Neuronal stem cell (in vitro differentiated cells): ENCODE data around the gene TWSG1.

Experiments
- DNase-seq: peaks from one replicate; pipeline ENCODE4 v3.0.0-alpha.2; 2013; ENCODE audit warnings: low spot score
- H2AFZ ChIP-seq: one replicate; pipeline ENCODE4 v1.6.1; 2013; ENCODE audit warnings: mild to moderate bottlenecking, low read length, inconsistent platforms
- H2AK5ac ChIP-seq: 2 replicates; pipeline ENCODE4 v1.6.1; 2013; ENCODE audit warnings: low read depth, mild to moderate bottlenecking, inconsistent platforms, low read length, moderate library complexity, mixed read lengths
- H2BK120ac ChIP-seq: 2 replicates; pipeline ENCODE4 v1.6.1; 2013; ENCODE audit warnings: low read depth, mild to moderate bottlenecking, inconsistent platforms, low read length, moderate library complexity, mixed read lengths
- H2BK12ac ChIP-seq: one replicate; pipeline ENCODE4 v1.6.1; 2013; ENCODE audit warnings: low read length, inconsistent platforms
- H2BK15ac ChIP-seq: 2 replicates; pipeline ENCODE4 v1.6.1; 2013; ENCODE audit warnings: mild to moderate bottlenecking, low read length, inconsistent platforms, mixed read lengths
- H2BK5ac ChIP-seq: one replicate; pipeline ENCODE4 v1.6.1; 2013; ENCODE audit warnings: inconsistent platforms, mild to moderate bottlenecking, low read length, moderate library complexity
- H3K14ac ChIP-seq: one replicate; pipeline ENCODE4 v1.6.1; 2013; ENCODE audit warnings: low read length, inconsistent platforms
- H3K18ac ChIP-seq: 2 replicates; pipeline ENCODE4 v1.6.1; 2013; ENCODE audit warnings: low read length, inconsistent platforms
- H3K23ac ChIP-seq: 2 replicates; pipeline ENCODE4 v1.6.1; 2013; ENCODE audit warnings: low read depth, mild to moderate bottlenecking, mixed read lengths, low read length, inconsistent platforms; ENCODE audit not compliant: poor library complexity
- H3K27ac ChIP-seq: replicated peaks from 3 replicates; pipeline ENCODE4 v1.5.1; 2013; ENCODE audit warnings: low read length, inconsistent platforms
- H3K27me3 ChIP-seq, 3 experiments: 2 replicates each; pipeline ENCODE4 v1.6.1; 2013; ENCODE audit warnings: low read length in 3 of 3, mild to moderate bottlenecking in 2 of 3, inconsistent platforms in 1 of 3, low read depth in 1 of 3, mixed read lengths in 1 of 3, moderate library complexity in 1 of 3; ENCODE audit not compliant: control insufficient read depth in 3 of 3, insufficient read depth in 3 of 3
- H3K36me3 ChIP-seq, 2 donors: replicated peaks in 1 of 2; 2 replicates each; pipeline ENCODE4 v1.6.1; 2013; ENCODE audit warnings: low read length in 2 of 2; ENCODE audit not compliant: control insufficient read depth in 2 of 2, insufficient read depth in 2 of 2
- H3K4ac ChIP-seq: 2 replicates; pipeline ENCODE4 v1.6.1; 2013; ENCODE audit warnings: inconsistent platforms, mild to moderate bottlenecking, low read length, moderate library complexity
- H3K4me1 ChIP-seq, 2 donors: 1 replicate in 1 of 2; 2 replicates in 1 of 2; pipeline ENCODE4 v1.6.1; 2013; ENCODE audit warnings: low read length in 2 of 2, low read depth in 1 of 2; ENCODE audit not compliant: control insufficient read depth in 2 of 2, insufficient read depth in 1 of 2
- H3K4me2 ChIP-seq: one replicate; pipeline ENCODE4 v1.6.1; 2013; ENCODE audit warnings: mild to moderate bottlenecking, low read length, inconsistent platforms; ENCODE audit not compliant: insufficient read depth, poor library complexity, severe bottlenecking
- H3K4me3 ChIP-seq, 2 donors: 2 replicates each; pipeline ENCODE4 v1.5.1; 2013; ENCODE audit warnings: low read length in 2 of 2, mild to moderate bottlenecking in 2 of 2, inconsistent platforms in 1 of 2, moderate library complexity in 1 of 2
- H3K79me1 ChIP-seq: one replicate; pipeline ENCODE4 v1.6.1; 2013; ENCODE audit warnings: low read depth, mild to moderate bottlenecking, inconsistent platforms, low read length, moderate library complexity
- H3K9ac ChIP-seq: one replicate; pipeline ENCODE4 v1.6.1; 2013; ENCODE audit warnings: mild to moderate bottlenecking, low read depth, low read length, inconsistent platforms; ENCODE audit not compliant: poor library complexity
- H3K9me3 ChIP-seq, 2 donors: replicated peaks in 1 of 2; 2 replicates each; pipeline versions ENCODE3 to v1.6.1; 2013; ENCODE audit warnings: low read length in 2 of 2, mild to moderate bottlenecking in 2 of 2, inconsistent platforms in 1 of 2, low read depth in 1 of 2, mixed read lengths in 1 of 2, moderate library complexity in 1 of 2; ENCODE audit not compliant: control insufficient read depth in 2 of 2, insufficient read depth in 1 of 2
- H4K8ac ChIP-seq: one replicate; pipeline ENCODE4 v1.6.1; 2013; ENCODE audit warnings: low read depth, mild to moderate bottlenecking, inconsistent platforms, low read length, moderate library complexity
- H4K91ac ChIP-seq: one replicate; pipeline ENCODE4 v1.6.1; 2013; ENCODE audit warnings: low read length, low read depth, mild to moderate bottlenecking, inconsistent platforms; ENCODE audit not compliant: poor library complexity
- WGBS, 2 donors: extraction: QIAGEN DNeasy Blood & Tissue Kit; methylation state at CpG; one replicate each; pipeline ENCODE4 v1.1.7; 2013; ENCODE audit warnings: missing lambda C conversion rate in 2 of 2, mixed read lengths in 1 of 2; ENCODE audit not compliant: insufficient read length in 2 of 2, insufficient replicate concordance in 1 of 2; ENCODE audit errors: extremely low coverage in 2 of 2; 5-methylcytosine and 5-hydroxymethylcytosine counted together

TWSG1 gene

DNA sequence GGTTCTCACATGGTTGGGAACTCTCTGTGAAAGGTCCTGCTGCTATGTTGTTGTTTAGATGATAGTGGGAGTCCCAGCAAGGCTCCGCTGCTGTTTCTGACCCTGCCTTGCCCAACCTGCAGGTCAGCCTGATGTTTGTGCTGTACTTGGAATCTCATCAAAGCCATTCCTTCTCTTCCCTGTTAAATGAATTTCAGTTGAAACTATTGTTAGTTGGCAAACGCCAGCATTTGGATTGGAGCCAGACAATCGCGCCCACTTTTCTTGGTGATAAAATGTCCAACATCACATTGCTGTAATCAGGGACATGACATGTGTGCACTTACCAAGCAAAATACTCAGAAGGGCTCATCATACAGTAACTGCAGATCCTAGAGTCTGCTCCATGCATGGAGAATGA, 12.8 kb upstream of the TWSG1 start:
- Histone ChIP-seq H2BK120ac (no peak overlapping the region), H2BK12ac (no peak overlapping the region), H2BK15ac (no peak overlapping the region), H3K4me2 (no peak overlapping the region), H2BK5ac (no peak overlapping the region), H2AFZ (no peak overlapping the region), H3K27ac (no peak overlapping the region), H4K91ac (no peak overlapping the region), H2AK5ac (no peak overlapping the region), H3K36me3 (no peaks in the 10 kb centered on the region), H3K27me3 (no peaks in the 10 kb centered on the region), H3K9me3 (no peaks in the 10 kb centered on the region), H3K4me1 (no peaks in the 10 kb centered on the region), H3K9ac (no peak overlapping the region), H3K23ac (no peak overlapping the region), H3K14ac (no peak overlapping the region), H3K4ac (no peak overlapping the region), H3K79me1 (no peaks in the 10 kb centered on the region), H3K4me3 (no peak overlapping the region), H3K18ac (no peak overlapping the region), H4K8ac (no peak overlapping the region)
- DNase-seq: no peak
- no CpG with 5 or more reads among the region's 4 CpGs for WGBS, 2 donors

GRCh38 chr18:9322744-9323143, 11.8 kb upstream of the TWSG1 start:
- Histone ChIP-seq H2AK5ac (no peak overlapping the region), H3K9ac (no peak overlapping the region), H3K4me3 (no peak overlapping the region), H4K91ac (no peak overlapping the region), H3K23ac (no peak overlapping the region), H3K4me2 (no peak overlapping the region), H3K4me1 (no peaks in the 10 kb centered on the region), H2AFZ (no peak overlapping the region), H3K4ac (no peak overlapping the region), H3K18ac (no peak overlapping the region), H2BK5ac (no peak overlapping the region), H2BK120ac (no peak overlapping the region), H4K8ac (no peak overlapping the region), H2BK15ac (no peak overlapping the region), H3K27me3 (no peaks in the 10 kb centered on the region), H3K14ac (no peak overlapping the region), H3K79me1 (no peaks in the 10 kb centered on the region), H2BK12ac (no peak overlapping the region), H3K36me3 (no peaks in the 10 kb centered on the region), H3K27ac (no peak overlapping the region), H3K9me3 (peaks cover 0 to under 1% of the 10 kb centered on the region in 2 donors)
- no CpG with 5 or more reads among the region's 2 CpGs for WGBS, 2 donors
- DNase-seq: no peak

DNA sequence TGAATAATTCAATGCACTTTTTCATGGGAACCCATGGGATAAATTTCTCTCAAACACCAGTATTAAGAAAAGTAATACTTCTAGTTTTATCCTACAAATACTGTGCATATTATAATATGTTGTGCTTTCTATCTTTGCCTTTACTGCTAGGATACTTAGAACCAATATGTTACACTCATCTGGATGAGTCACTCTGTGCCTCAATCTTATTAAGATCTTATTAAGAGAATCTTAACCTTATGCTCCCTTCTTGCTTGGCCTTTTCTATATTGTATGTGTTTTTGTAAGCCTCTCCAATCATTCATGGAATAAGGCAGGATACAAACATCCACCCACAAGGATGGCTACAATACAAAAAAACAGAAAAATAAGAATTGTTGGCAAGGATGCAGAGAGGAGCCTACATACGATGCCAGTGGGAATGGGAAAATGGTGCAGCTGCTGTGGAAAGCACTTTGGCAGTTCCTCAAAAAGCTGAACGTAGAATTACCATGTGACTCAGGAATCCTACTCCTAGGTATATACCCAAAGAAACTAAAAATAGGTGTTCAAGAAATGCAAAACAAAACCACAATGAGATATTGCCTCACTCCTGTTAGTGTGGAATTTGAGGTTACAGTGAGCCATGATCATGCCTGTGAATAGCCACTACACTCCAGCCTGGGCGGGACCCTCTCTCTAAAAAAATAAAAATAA, 10.7 kb upstream of the TWSG1 start:
- no peak overlapping the region for H2BK120ac ChIP-seq
- H3K36me3 ChIP-seq: no peaks in the 10 kb centered on the region
- no peak overlapping the region for H4K8ac ChIP-seq
- H2AFZ ChIP-seq: no peak overlapping the region
- no peak overlapping the region for H2BK12ac ChIP-seq
- no peak overlapping the region for H3K4ac ChIP-seq
- no peak overlapping the region for H2BK5ac ChIP-seq
- no peak overlapping the region for H4K91ac ChIP-seq
- no peak for DNase-seq
- no peak overlapping the region for H3K27ac ChIP-seq
- no peaks in the 10 kb centered on the region for H3K27me3 ChIP-seq
- no CpG with 5 or more reads among the region's 3 CpGs for WGBS, 2 donors
- H3K18ac ChIP-seq: no peak overlapping the region
- H3K4me1 ChIP-seq: no peaks in the 10 kb centered on the region
- H3K9ac ChIP-seq: no peak overlapping the region
- H2AK5ac ChIP-seq: no peak overlapping the region
- no peak overlapping the region for H3K14ac ChIP-seq
- no peak overlapping the region for H3K4me3 ChIP-seq
- no peak overlapping the region for H2BK15ac ChIP-seq
- no peaks in the 10 kb centered on the region for H3K79me1 ChIP-seq
- H3K4me2 ChIP-seq: no peak overlapping the region
- no peak overlapping the region for H3K23ac ChIP-seq
- H3K9me3 ChIP-seq: peaks cover 0 to 10% of the 10 kb centered on the region in 2 donors

- DNase-seq: no peak
- Histone ChIP-seq H3K9me3 (peaks cover 0 to 10% of the 10 kb centered on the region in 2 donors), H4K8ac (no peak overlapping the region), H3K23ac (no peak overlapping the region), H3K9ac (no peak overlapping the region), H3K4me2 (no peak overlapping the region), H2BK5ac (no peak overlapping the region), H2AK5ac (no peak overlapping the region), H3K36me3 (no peaks in the 10 kb centered on the region), H3K79me1 (no peaks in the 10 kb centered on the region), H3K4ac (no peak overlapping the region), H4K91ac (no peak overlapping the region), H3K18ac (no peak overlapping the region), H3K27me3 (no peaks in the 10 kb centered on the region), H3K27ac (no peak overlapping the region), H2AFZ (no peak overlapping the region), H2BK12ac (no peak overlapping the region), H2BK15ac (no peak overlapping the region), H3K4me3 (no peak overlapping the region), H3K14ac (no peak overlapping the region), H3K4me1 (peaks cover 0 to 2% of the 10 kb centered on the region in 2 donors), H2BK120ac (no peak overlapping the region)
- WGBS, 2 donors: no CpG with 5 or more reads among the region's 2 CpGs
These were observed 8.9 kb upstream of the TWSG1 start for GRCh38 chr18:9325716-9326115.
